ENCODE data around the gene RNU5D-1. TPM values are rescaled to one million over a fixed set of nuclear protein-coding genes. Genes with fewer than 3 reads are reported as not detected.

Gene RNU5D-1
- polyA plus RNA-seq (2013): not detected

GRCh38 chr1:44730741-44731512, at the start of gene RNU5D-1:
Gene RNU5D-1, minus strand, starts transcription at chr1:44731170.
- Histone ChIP-seq H3K4me3 (ENCODE audit: control insufficient read depth in 1 of 7, extremely low read depth in 1 of 7, insufficient read depth in 4 of 7, low read depth in 2 of 7, low read length in 6 of 7) (peak within 1 kb of the TSS in 4 of 7 experiments; percentile 12 to 65 (median 48)), H3K27ac (ENCODE audit: insufficient read depth in 1 of 2, low read depth in 1 of 2, low read length in 2 of 2, poor library complexity in 1 of 2, severe bottlenecking in 2 of 2) (peak within 1 kb of the TSS; percentile 99 to 100), H3K27me3 (replicated peaks in 2 of 5; ENCODE audit: control insufficient read depth in 4 of 5, insufficient read depth in 5 of 5, low read length in 4 of 5) (no peaks in the 10 kb centered on the region), H3K36me3 (ENCODE audit: control insufficient read depth in 4 of 4, insufficient read depth in 4 of 4, low read length in 3 of 4) (peaks cover 0 to 2% (median 0%) of the 10 kb centered on the region in 4 experiments), H3K4me1 (ENCODE audit: control extremely low read depth in 1 of 4, control insufficient read depth in 4 of 4, insufficient read depth in 4 of 4, low read length in 3 of 4) (peaks cover 8 to 42% (median 26%) of the 10 kb centered on the region in 4 experiments), H3K9me3 (ENCODE audit: control extremely low read depth in 1 of 5, control insufficient read depth in 4 of 5, insufficient read depth in 2 of 5, low read depth in 1 of 5, low read length in 4 of 5) (no peaks in the 10 kb centered on the region)
- WGBS (ENCODE audit: insufficient coverage): 2% methylated on average over 10 of the region's 19 CpGs
- CTCF ChIA-PET: interaction anchor here (0.7 to 3.4 kb wide), 18 partner anchors 9 to 96 kb away, joined by 3 to 19 read pairs (median 4); partner anchors contain the start of genes BEST4, BTBD19 and PLK3
- DNase-seq: peak; percentile 96 to 98 (median 98)
- POLR2A ChIA-PET: interaction anchor here (0.6 to 3.8 kb wide), 27 partner anchors 9 to 609 kb away, joined by 3 to 150 read pairs (median 4); partner anchors contain the start of genes BTBD19, DYNLT4, HPDL and KIF2C

GRCh38 chr1:44780583-44781121, 49.7 kb upstream of the RNU5D-1 start:
- WGBS (ENCODE audit: insufficient coverage): 97% methylated on average over 10 of the region's 14 CpGs
- Histone ChIP-seq H3K9me3 (ENCODE audit: control extremely low read depth in 1 of 5, control insufficient read depth in 4 of 5, insufficient read depth in 2 of 5, low read depth in 1 of 5, low read length in 4 of 5) (no peaks in the 10 kb centered on the region), H3K4me3 (ENCODE audit: control insufficient read depth in 1 of 7, extremely low read depth in 1 of 7, insufficient read depth in 4 of 7, low read depth in 2 of 7, low read length in 6 of 7) (no peak overlapping the region), H3K36me3 (ENCODE audit: control insufficient read depth in 4 of 4, insufficient read depth in 4 of 4, low read length in 3 of 4) (peaks cover 10 to 51% (median 37%) of the 10 kb centered on the region in 4 experiments), H3K27me3 (replicated peaks in 2 of 5; ENCODE audit: control insufficient read depth in 4 of 5, insufficient read depth in 5 of 5, low read length in 4 of 5) (no peaks in the 10 kb centered on the region), H3K4me1 (ENCODE audit: control extremely low read depth in 1 of 4, control insufficient read depth in 4 of 4, insufficient read depth in 4 of 4, low read length in 3 of 4) (peaks cover 5 to 46% (median 43%) of the 10 kb centered on the region in 4 experiments), H3K27ac (ENCODE audit: insufficient read depth in 1 of 2, low read depth in 1 of 2, low read length in 2 of 2, poor library complexity in 1 of 2, severe bottlenecking in 2 of 2) (no peak overlapping the region)
- POLR2A ChIA-PET: no interaction called here
- CTCF ChIA-PET: interaction anchor here (0.7 to 1.4 kb wide), 6 partner anchors 9 to 67 kb away, joined by 3 to 5 read pairs (median 3); no protein-coding TSS in a partner anchor
- no peak for DNase-seq

GRCh38 chr1:44778705-44779576, 48.0 kb upstream of the RNU5D-1 start:
- Histone ChIP-seq H3K36me3 (ENCODE audit: control insufficient read depth in 4 of 4, insufficient read depth in 4 of 4, low read length in 3 of 4) (peaks cover 10 to 51% (median 37%) of the 10 kb centered on the region in 4 experiments), H3K4me1 (ENCODE audit: control extremely low read depth in 1 of 4, control insufficient read depth in 4 of 4, insufficient read depth in 4 of 4, low read length in 3 of 4) (peaks cover 0 to 40% (median 38%) of the 10 kb centered on the region in 4 experiments), H3K9me3 (ENCODE audit: control extremely low read depth in 1 of 5, control insufficient read depth in 4 of 5, insufficient read depth in 2 of 5, low read depth in 1 of 5, low read length in 4 of 5) (no peaks in the 10 kb centered on the region), H3K4me3 (ENCODE audit: control insufficient read depth in 1 of 7, extremely low read depth in 1 of 7, insufficient read depth in 4 of 7, low read depth in 2 of 7, low read length in 6 of 7) (no peak overlapping the region), H3K27me3 (replicated peaks in 2 of 5; ENCODE audit: control insufficient read depth in 4 of 5, insufficient read depth in 5 of 5, low read length in 4 of 5) (no peaks in the 10 kb centered on the region), H3K27ac (ENCODE audit: insufficient read depth in 1 of 2, low read depth in 1 of 2, low read length in 2 of 2, poor library complexity in 1 of 2, severe bottlenecking in 2 of 2) (no peak overlapping the region)
- no peak for DNase-seq
- 96% methylated on average over 5 of the region's 6 CpGs for WGBS (ENCODE audit: insufficient coverage)
- CTCF ChIA-PET: interaction anchor here (1.1 to 1.4 kb wide), 3 partner anchors 9 to 12 kb away, joined by 3 to 5 read pairs (median 3); partner anchors contain the start of gene BEST4
- POLR2A ChIA-PET: no interaction called here

- 83% methylated on average over 12 of the region's 13 CpGs for WGBS (ENCODE audit: insufficient coverage)
- Histone ChIP-seq H3K4me3 (ENCODE audit: control insufficient read depth in 1 of 7, extremely low read depth in 1 of 7, insufficient read depth in 4 of 7, low read depth in 2 of 7, low read length in 6 of 7) (peak overlapping the region in 1 of 7 experiments; percentile 92), H3K27me3 (replicated peaks in 2 of 5; ENCODE audit: control insufficient read depth in 4 of 5, insufficient read depth in 5 of 5, low read length in 4 of 5) (no peaks in the 10 kb centered on the region), H3K4me1 (ENCODE audit: control extremely low read depth in 1 of 4, control insufficient read depth in 4 of 4, insufficient read depth in 4 of 4, low read length in 3 of 4) (peaks cover 0 to 34% (median 31%) of the 10 kb centered on the region in 4 experiments), H3K9me3 (ENCODE audit: control extremely low read depth in 1 of 5, control insufficient read depth in 4 of 5, insufficient read depth in 2 of 5, low read depth in 1 of 5, low read length in 4 of 5) (no peaks in the 10 kb centered on the region), H3K27ac (ENCODE audit: insufficient read depth in 1 of 2, low read depth in 1 of 2, low read length in 2 of 2, poor library complexity in 1 of 2, severe bottlenecking in 2 of 2) (peak overlapping the region in 1 of 2 experiments; percentile 96), H3K36me3 (ENCODE audit: control insufficient read depth in 4 of 4, insufficient read depth in 4 of 4, low read length in 3 of 4) (peaks cover 10 to 51% (median 37%) of the 10 kb centered on the region in 4 experiments)
- no peak for DNase-seq
- CTCF ChIA-PET: interaction anchor here (1.1 to 1.4 kb wide), 2 partner anchors 10 to 11 kb away, joined by 3 to 5 read pairs; partner anchors contain the start of gene BEST4
- POLR2A ChIA-PET: no interaction called here
Measured at GRCh38 chr1:44777969-44778635, 47.1 kb upstream of the RNU5D-1 start.

- 91% methylated on average over 13 of the region's 14 CpGs for WGBS (ENCODE audit: insufficient coverage)
- ChIA-PET POLR2A (no interaction called here), CTCF (interaction anchor here (1.1 to 1.4 kb wide), 2 partner anchors 10 kb away, joined by 3 to 5 read pairs; partner anchors contain the start of gene BEST4)
- no peak for DNase-seq
- H3K27me3 ChIP-seq (replicated peaks in 2 of 5; ENCODE audit: control insufficient read depth in 4 of 5, insufficient read depth in 5 of 5, low read length in 4 of 5): no peaks in the 10 kb centered on the region
- H3K36me3 ChIP-seq (ENCODE audit: control insufficient read depth in 4 of 4, insufficient read depth in 4 of 4, low read length in 3 of 4): peaks cover 10 to 51% (median 37%) of the 10 kb centered on the region in 4 experiments
- peaks cover 0 to 34% (median 29%) of the 10 kb centered on the region in 4 experiments for H3K4me1 ChIP-seq (ENCODE audit: control extremely low read depth in 1 of 4, control insufficient read depth in 4 of 4, insufficient read depth in 4 of 4, low read length in 3 of 4)
- H3K27ac ChIP-seq (ENCODE audit: insufficient read depth in 1 of 2, low read depth in 1 of 2, low read length in 2 of 2, poor library complexity in 1 of 2, severe bottlenecking in 2 of 2): peak overlapping the region in 1 of 2 experiments; percentile 96
- no peaks in the 10 kb centered on the region for H3K9me3 ChIP-seq (ENCODE audit: control extremely low read depth in 1 of 5, control insufficient read depth in 4 of 5, insufficient read depth in 2 of 5, low read depth in 1 of 5, low read length in 4 of 5)
- H3K4me3 ChIP-seq (ENCODE audit: control insufficient read depth in 1 of 7, extremely low read depth in 1 of 7, insufficient read depth in 4 of 7, low read depth in 2 of 7, low read length in 6 of 7): peak overlapping the region in 1 of 7 experiments; percentile 92
Measured at GRCh38 chr1:44777547-44777946, 46.6 kb upstream of the RNU5D-1 start.

GRCh38 chr1:44776730-44777068, 45.7 kb upstream of the RNU5D-1 start:
- CTCF ChIA-PET: interaction anchor here (0.6 to 1.8 kb wide), 2 partner anchors 40 to 42 kb away, joined by 3 to 4 read pairs; no protein-coding TSS in a partner anchor
- no peak for DNase-seq
- 75% methylated on average over 11 of the region's 12 CpGs for WGBS (ENCODE audit: insufficient coverage)
- Histone ChIP-seq H3K4me1 (ENCODE audit: control extremely low read depth in 1 of 4, control insufficient read depth in 4 of 4, insufficient read depth in 4 of 4, low read length in 3 of 4) (peaks cover 0 to 34% (median 29%) of the 10 kb centered on the region in 4 experiments), H3K27me3 (replicated peaks in 2 of 5; ENCODE audit: control insufficient read depth in 4 of 5, insufficient read depth in 5 of 5, low read length in 4 of 5) (no peaks in the 10 kb centered on the region), H3K36me3 (ENCODE audit: control insufficient read depth in 4 of 4, insufficient read depth in 4 of 4, low read length in 3 of 4) (peaks cover 10 to 51% (median 36%) of the 10 kb centered on the region in 4 experiments), H3K27ac (ENCODE audit: insufficient read depth in 1 of 2, low read depth in 1 of 2, low read length in 2 of 2, poor library complexity in 1 of 2, severe bottlenecking in 2 of 2) (peak overlapping the region; percentile 90 to 96), H3K4me3 (ENCODE audit: control insufficient read depth in 1 of 7, extremely low read depth in 1 of 7, insufficient read depth in 4 of 7, low read depth in 2 of 7, low read length in 6 of 7) (peak overlapping the region in 6 of 7 experiments; percentile 68 to 93 (median 86)), H3K9me3 (ENCODE audit: control extremely low read depth in 1 of 5, control insufficient read depth in 4 of 5, insufficient read depth in 2 of 5, low read depth in 1 of 5, low read length in 4 of 5) (no peaks in the 10 kb centered on the region)
- POLR2A ChIA-PET: interaction anchor here (1.3 to 2.5 kb wide), 5 partner anchors 9 to 55 kb away, joined by 3 to 23 read pairs (median 9); partner anchors contain the start of gene RNU5D-1
